ENCODE results near the gene TAS1R1. TPM values are rescaled to one million over a fixed set of nuclear protein-coding genes. Genes with fewer than 3 reads are reported as not detected.

Gene TAS1R1
- total RNA-seq, 1 experiment from 2014 or later = not detected

- H3K27me3 Mint-ChIP-seq (ENCODE audit: insufficient read depth, unreplicated experiment) = no peaks in the 10 kb centered on the region
- BruUV-seq (replicated peaks) = no TSS peak
- TF ChIP-seq CTCF (IDR thresholded peaks at IDR 0.05; ENCODE audit: insufficient read depth in 1 of 2, low read depth in 1 of 2, low read length in 1 of 2, severe bottlenecking in 1 of 2, unreplicated experiment in 1 of 2) = no peak
- no peaks in the 10 kb centered on the region for H3K9me3 Mint-ChIP-seq (ENCODE audit: unreplicated experiment)
- H3K4me1 Mint-ChIP-seq (ENCODE audit: low read depth, unreplicated experiment) = no peaks in the 10 kb centered on the region
- CTCF ChIA-PET = no interaction called here
- Histone ChIP-seq H3K36me3 (ENCODE audit: control insufficient read depth, insufficient read depth, low read length) (no peaks in the 10 kb centered on the region; the same call in none of the 2 replicates), H3K9me3 (no peaks in the 10 kb centered on the region), H3K4me3 (ENCODE audit: low read depth, low read length) (no peak overlapping the region), H3K27me3 (replicated peaks; ENCODE audit: control insufficient read depth, insufficient read depth, low read length) (no peaks in the 10 kb centered on the region), H3K4me1 (no peaks in the 10 kb centered on the region)
- intact Hi-C loops (cut with micrococcal nuclease; ENCODE audit: unreplicated experiment) = no loop called here
- H3K36me3 Mint-ChIP-seq (ENCODE audit: insufficient read depth, unreplicated experiment) = peaks cover 53% of the 10 kb centered on the region
- POLR2A ChIA-PET = no interaction called here
- H3K4me3 Mint-ChIP-seq (ENCODE audit: unreplicated experiment) = no peak overlapping the region
- H3K27ac Mint-ChIP-seq (ENCODE audit: unreplicated experiment) = no peak overlapping the region
- DNase-seq = no peak
These were observed 24.5 kb upstream of the TAS1R1 start for GRCh38 chr1:6530504-6531160.

GRCh38 chr1:6531996-6532395 is 23.1 kb upstream of the TAS1R1 start:
- H3K9me3 Mint-ChIP-seq (ENCODE audit: unreplicated experiment) = no peaks in the 10 kb centered on the region
- H3K4me1 ChIP-seq = no peaks in the 10 kb centered on the region
- ChIA-PET POLR2A (no interaction called here), CTCF (no interaction called here)
- no peaks in the 10 kb centered on the region for H3K27me3 Mint-ChIP-seq (ENCODE audit: insufficient read depth, unreplicated experiment)
- no peak for TF ChIP-seq CTCF (IDR thresholded peaks at IDR 0.05; ENCODE audit: insufficient read depth in 1 of 2, low read depth in 1 of 2, low read length in 1 of 2, severe bottlenecking in 1 of 2, unreplicated experiment in 1 of 2)
- H3K36me3 Mint-ChIP-seq (ENCODE audit: insufficient read depth, unreplicated experiment) = peaks cover 52% of the 10 kb centered on the region
- no TSS peak for BruUV-seq (replicated peaks)
- no peak overlapping the region for H3K4me3 Mint-ChIP-seq (ENCODE audit: unreplicated experiment)
- no peaks in the 10 kb centered on the region for H3K27me3 ChIP-seq (replicated peaks; ENCODE audit: control insufficient read depth, insufficient read depth, low read length)
- no peaks in the 10 kb centered on the region; the same call in none of the 2 replicates for H3K36me3 ChIP-seq (ENCODE audit: control insufficient read depth, insufficient read depth, low read length)
- DNase-seq = no peak
- H3K27ac Mint-ChIP-seq (ENCODE audit: unreplicated experiment) = no peak overlapping the region
- H3K4me1 Mint-ChIP-seq (ENCODE audit: low read depth, unreplicated experiment) = no peaks in the 10 kb centered on the region
- H3K9me3 ChIP-seq = no peaks in the 10 kb centered on the region
- H3K4me3 ChIP-seq (ENCODE audit: low read depth, low read length) = no peak overlapping the region
- intact Hi-C loops (cut with micrococcal nuclease; ENCODE audit: unreplicated experiment) = no loop called here

GRCh38 chr1:6534248-6534822 is 20.8 kb upstream of the TAS1R1 start:
- intact Hi-C loops (cut with micrococcal nuclease; ENCODE audit: unreplicated experiment) = no loop called here
- BruUV-seq (replicated peaks) = no TSS peak
- Histone ChIP-seq H3K4me1 (no peaks in the 10 kb centered on the region), H3K9me3 (no peaks in the 10 kb centered on the region), H3K27me3 (replicated peaks; ENCODE audit: control insufficient read depth, insufficient read depth, low read length) (no peaks in the 10 kb centered on the region), H3K4me3 (ENCODE audit: low read depth, low read length) (no peak overlapping the region), H3K36me3 (ENCODE audit: control insufficient read depth, insufficient read depth, low read length) (no peaks in the 10 kb centered on the region; the same call in 1 of the 2 replicates)
- no peaks in the 10 kb centered on the region for H3K9me3 Mint-ChIP-seq (ENCODE audit: unreplicated experiment)
- H3K4me1 Mint-ChIP-seq (ENCODE audit: low read depth, unreplicated experiment) = no peaks in the 10 kb centered on the region
- no peak overlapping the region for H3K4me3 Mint-ChIP-seq (ENCODE audit: unreplicated experiment)
- no peaks in the 10 kb centered on the region for H3K27me3 Mint-ChIP-seq (ENCODE audit: insufficient read depth, unreplicated experiment)
- H3K36me3 Mint-ChIP-seq (ENCODE audit: insufficient read depth, unreplicated experiment) = peaks cover 51% of the 10 kb centered on the region
- H3K27ac Mint-ChIP-seq (ENCODE audit: unreplicated experiment) = no peak overlapping the region
- ChIA-PET CTCF (no interaction called here), POLR2A (no interaction called here)
- TF ChIP-seq CTCF (IDR thresholded peaks at IDR 0.05; ENCODE audit: insufficient read depth in 1 of 2, low read depth in 1 of 2, low read length in 1 of 2, severe bottlenecking in 1 of 2, unreplicated experiment in 1 of 2) = no peak
- DNase-seq = no peak

All from Caco-2 (cell line).